Measurements from ENCODE around the gene PAPPA. TPM values are rescaled to one million over a fixed set of nuclear protein-coding genes. Genes with fewer than 3 reads are reported as not detected.

PAPPA gene
- polyA plus RNA-seq, 1 experiment = 39.9 TPM

DNA sequence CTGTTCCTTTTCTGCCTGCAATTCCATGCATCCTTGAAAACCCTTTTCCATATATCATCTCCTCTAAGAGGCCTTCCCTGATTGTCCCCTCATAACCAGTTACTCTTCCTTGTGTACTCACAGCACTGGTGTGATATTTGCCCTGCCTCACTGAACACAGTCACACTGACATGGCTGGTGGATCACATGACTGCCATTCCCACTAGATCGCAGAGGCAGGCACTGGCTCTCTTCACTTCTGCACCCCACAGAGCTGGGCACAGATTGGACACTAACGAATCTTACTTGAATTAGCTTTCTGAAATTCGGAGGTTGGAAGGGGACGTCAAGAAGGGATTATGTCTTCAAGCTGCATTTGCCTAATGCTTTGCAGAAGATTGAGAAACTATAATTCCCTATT lies 208.0 kb downstream of the PAPPA start:
- ChIA-PET CTCF (interaction anchor here (1.6 kb wide), 1 partner anchor 8 kb away, joined by 3 read pairs; no protein-coding TSS in a partner anchor), POLR2A (no interaction called here)
- DNase-seq (ENCODE audit: low read depth) = no peak
- peaks cover 21% of the 10 kb centered on the region for H3K36me3 ChIP-seq (ENCODE audit: control insufficient read depth, insufficient read depth, low read length)
- H3K4me3 ChIP-seq (ENCODE audit: low read depth, low read length) = no peak overlapping the region
- no peaks in the 10 kb centered on the region for H3K27me3 ChIP-seq (ENCODE audit: control insufficient read depth, insufficient read depth, low read length)
- TF ChIP-seq, protein P1, sequence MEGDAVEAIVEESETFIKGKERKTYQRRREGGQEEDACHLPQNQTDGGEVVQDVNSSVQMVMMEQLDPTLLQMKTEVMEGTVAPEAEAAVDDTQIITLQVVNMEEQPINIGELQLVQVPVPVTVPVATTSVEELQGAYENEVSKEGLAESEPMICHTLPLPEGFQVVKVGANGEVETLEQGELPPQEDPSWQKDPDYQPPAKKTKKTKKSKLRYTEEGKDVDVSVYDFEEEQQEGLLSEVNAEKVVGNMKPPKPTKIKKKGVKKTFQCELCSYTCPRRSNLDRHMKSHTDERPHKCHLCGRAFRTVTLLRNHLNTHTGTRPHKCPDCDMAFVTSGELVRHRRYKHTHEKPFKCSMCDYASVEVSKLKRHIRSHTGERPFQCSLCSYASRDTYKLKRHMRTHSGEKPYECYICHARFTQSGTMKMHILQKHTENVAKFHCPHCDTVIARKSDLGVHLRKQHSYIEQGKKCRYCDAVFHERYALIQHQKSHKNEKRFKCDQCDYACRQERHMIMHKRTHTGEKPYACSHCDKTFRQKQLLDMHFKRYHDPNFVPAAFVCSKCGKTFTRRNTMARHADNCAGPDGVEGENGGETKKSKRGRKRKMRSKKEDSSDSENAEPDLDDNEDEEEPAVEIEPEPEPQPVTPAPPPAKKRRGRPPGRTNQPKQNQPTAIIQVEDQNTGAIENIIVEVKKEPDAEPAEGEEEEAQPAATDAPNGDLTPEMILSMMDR (IDR thresholded peaks at IDR 0.05; ENCODE audit: insufficient read depth, low read depth, low read length) = no peak

DNA sequence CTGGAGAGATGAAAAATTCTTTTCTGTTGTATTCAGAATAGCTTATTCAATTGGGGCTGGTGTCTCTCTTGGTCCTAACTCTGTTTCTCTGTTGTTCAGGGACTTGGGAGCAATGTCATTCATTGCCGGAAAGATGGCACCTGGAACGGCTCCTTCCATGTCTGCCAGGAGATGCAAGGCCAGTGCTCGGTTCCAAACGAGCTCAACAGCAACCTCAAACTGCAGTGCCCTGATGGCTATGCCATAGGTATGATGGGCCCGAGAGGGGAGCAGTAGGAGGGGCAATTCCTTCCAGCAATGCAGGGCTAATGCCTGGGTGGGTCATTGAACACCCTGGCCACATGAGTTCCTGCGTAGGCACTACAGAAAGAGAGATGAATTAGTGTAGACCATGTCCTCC lies 208.9 kb downstream of the PAPPA start:
- TF ChIP-seq, protein P1 (IDR thresholded peaks at IDR 0.05; ENCODE audit: insufficient read depth, low read depth, low read length) = no peak
- no peak for DNase-seq (ENCODE audit: low read depth)
- Histone ChIP-seq H3K4me3 (ENCODE audit: low read depth, low read length) (no peak overlapping the region), H3K27me3 (ENCODE audit: control insufficient read depth, insufficient read depth, low read length) (no peaks in the 10 kb centered on the region), H3K36me3 (ENCODE audit: control insufficient read depth, insufficient read depth, low read length) (peaks cover 28% of the 10 kb centered on the region)
- ChIA-PET POLR2A (interaction anchor here (0.6 kb wide), 1 partner anchor 42 kb away, joined by 5 read pairs; no protein-coding TSS in a partner anchor), CTCF (interaction anchor here (1.0 kb wide), 1 partner anchor 126 kb away, joined by 4 read pairs; no protein-coding TSS in a partner anchor)

DNA sequence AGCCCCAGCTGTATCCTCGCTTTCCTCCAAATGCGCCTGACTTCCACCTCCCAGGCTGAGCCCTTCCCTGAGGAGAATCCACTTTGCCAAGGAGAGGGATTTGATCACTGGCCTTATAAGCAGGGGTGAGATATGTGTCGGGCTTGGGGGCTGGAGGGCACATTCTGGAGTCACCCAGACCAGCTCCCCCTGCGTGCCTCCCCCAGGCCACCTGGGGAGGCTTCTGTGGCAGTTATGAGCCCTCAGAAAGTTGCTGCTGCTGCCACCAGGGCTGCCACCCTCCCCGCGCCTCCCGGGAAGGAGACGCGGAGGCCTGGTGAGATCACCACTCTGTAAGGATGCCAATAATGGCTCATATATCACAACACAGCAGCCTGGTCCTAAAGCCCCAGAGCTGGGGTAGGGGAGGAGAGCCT lies 211.5 kb downstream of the PAPPA start:
- TF ChIP-seq, protein P1 (IDR thresholded peaks at IDR 0.05; ENCODE audit: insufficient read depth, low read depth, low read length) = peak; percentile 31; the same call in 1 of the 2 replicates
- Histone ChIP-seq H3K27me3 (ENCODE audit: control insufficient read depth, insufficient read depth, low read length) (no peaks in the 10 kb centered on the region), H3K36me3 (ENCODE audit: control insufficient read depth, insufficient read depth, low read length) (peaks cover 31% of the 10 kb centered on the region), H3K4me3 (ENCODE audit: low read depth, low read length) (no peak overlapping the region)
- CTCF ChIA-PET = no interaction called here
- DNase-seq (ENCODE audit: low read depth) = no peak
- POLR2A ChIA-PET = no interaction called here

DNA sequence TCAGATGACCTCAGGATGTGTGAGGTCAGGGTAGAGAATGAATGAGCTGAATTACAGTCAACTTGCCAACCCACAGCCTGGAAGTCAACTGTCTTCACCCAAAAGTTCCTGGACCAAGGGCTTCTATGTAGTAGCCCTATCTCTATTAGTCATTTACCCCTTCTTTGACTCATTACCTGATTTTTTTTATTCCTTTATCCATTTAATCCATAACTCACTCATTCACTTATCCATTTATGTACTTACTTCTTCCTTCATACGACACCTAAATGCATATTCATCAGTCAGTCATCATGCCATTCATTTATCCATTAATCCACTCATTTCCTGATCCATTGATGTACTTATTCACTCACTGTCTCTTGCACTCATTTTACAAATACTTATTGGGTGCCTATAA lies 212.7 kb downstream of the PAPPA start:
- ChIA-PET CTCF (no interaction called here), POLR2A (no interaction called here)
- Histone ChIP-seq H3K4me3 (ENCODE audit: low read depth, low read length) (no peak overlapping the region), H3K36me3 (ENCODE audit: control insufficient read depth, insufficient read depth, low read length) (peaks cover 33% of the 10 kb centered on the region), H3K27me3 (ENCODE audit: control insufficient read depth, insufficient read depth, low read length) (no peaks in the 10 kb centered on the region)
- no peak for DNase-seq (ENCODE audit: low read depth)
- TF ChIP-seq, protein P1 (IDR thresholded peaks at IDR 0.05; ENCODE audit: insufficient read depth, low read depth, low read length) = no peak

DNA sequence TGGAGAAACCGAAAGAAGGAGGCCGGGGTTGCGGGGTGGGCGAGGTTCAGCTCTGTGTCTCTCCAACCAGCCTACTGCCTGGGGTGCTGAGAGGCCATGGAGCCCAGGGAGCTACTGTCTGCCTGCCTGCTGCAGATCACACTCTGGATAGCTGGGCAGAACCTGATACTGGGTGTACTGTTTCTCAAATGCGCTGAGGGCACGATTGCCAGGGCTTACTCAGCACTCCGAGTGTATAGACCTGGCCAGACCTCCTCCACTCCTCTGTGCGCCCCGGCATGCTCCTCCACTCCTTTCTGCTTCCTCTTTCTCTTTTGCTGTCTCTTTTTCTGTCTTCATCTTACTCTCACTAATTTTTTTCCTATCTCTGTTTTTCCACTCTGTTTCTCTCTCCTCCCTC lies 215.1 kb downstream of the PAPPA start:
- POLR2A ChIA-PET = no interaction called here
- peaks cover 29% of the 10 kb centered on the region for H3K36me3 ChIP-seq (ENCODE audit: control insufficient read depth, insufficient read depth, low read length)
- no peak overlapping the region for H3K4me3 ChIP-seq (ENCODE audit: low read depth, low read length)
- no peak for DNase-seq (ENCODE audit: low read depth)
- CTCF ChIA-PET = interaction anchor here (1.2 to 1.5 kb wide), 2 partner anchors 8 to 12 kb away, joined by 3 read pairs; no protein-coding TSS in a partner anchor
- TF ChIP-seq, protein P1 (IDR thresholded peaks at IDR 0.05; ENCODE audit: insufficient read depth, low read depth, low read length) = no peak
- no peaks in the 10 kb centered on the region for H3K27me3 ChIP-seq (ENCODE audit: control insufficient read depth, insufficient read depth, low read length)

Data from BJ (cell line).